NCI-H460 (cell line): Measurements from ENCODE around the gene TCF15. TPM values are rescaled to one million over a fixed set of nuclear protein-coding genes. Genes with fewer than 3 reads are reported as not detected.
"Not testable (repeated sequence)": the region's sequence is repeated elsewhere in the genome, so short reads cannot be mapped to it uniquely, and the experiment has no call there.

Experiments
- DNase-seq: peaks from one replicate; pipeline ENCODE4 v3.0.0-alpha.2; 2016; ENCODE audit warnings: low read depth; ENCODE audit errors: extremely low read depth
- total RNA-seq: library from RNA; depleted of rRNA; stranded (reverse); fragments of >200 nt; shearing (Covaris generic); gene quantifications from 2 replicates; pipeline ENCODE4 v1.2.3, GENCODE V29; 2014

TCF15 gene
- total RNA-seq, 1 experiment from 2014 or later, result not detected

DNA sequence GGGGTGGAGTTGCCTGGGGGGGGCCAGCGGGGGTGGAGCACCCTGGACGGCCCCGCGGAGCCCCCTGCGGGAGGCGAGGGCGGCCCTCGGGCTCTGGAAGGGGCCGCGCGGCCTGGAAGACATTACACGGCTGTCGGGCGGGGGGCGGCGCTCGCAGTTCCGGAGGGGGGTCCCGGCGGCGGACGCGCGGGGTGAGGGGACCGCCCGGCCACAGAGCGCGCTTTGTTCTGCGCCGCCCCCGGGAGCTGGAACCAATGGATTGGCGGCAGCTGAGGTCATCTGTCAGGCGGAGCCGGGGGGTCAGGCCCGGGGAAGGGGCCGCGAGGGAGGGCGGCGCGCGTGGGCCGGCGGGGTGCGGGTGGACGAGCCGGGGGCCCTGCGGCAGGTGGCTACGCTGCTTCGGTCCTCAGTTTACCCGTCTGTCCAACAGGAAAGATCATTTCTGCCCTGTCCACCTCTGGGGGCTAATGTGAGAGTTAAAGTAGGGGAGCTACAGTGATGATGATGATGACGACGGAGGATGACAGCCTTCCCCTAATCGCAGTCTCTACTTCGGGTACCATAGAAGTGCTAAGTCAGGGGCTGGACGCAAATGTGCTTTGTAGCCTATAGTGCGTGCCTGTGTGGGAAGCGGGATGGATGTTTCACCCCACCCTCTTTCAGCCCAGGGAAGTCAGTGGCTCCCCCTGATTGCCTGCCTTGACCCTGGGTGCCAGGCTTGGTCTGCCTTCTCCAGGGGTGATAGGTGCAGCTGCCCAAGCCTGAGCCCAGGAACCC is 32.5 kb upstream of the TCF15 start:
- no peak for DNase-seq

- DNase-seq, result not testable (repeated sequence)
Observed at GRCh38 chr20:642013-642397, 31.9 kb upstream of the TCF15 start.

- no peak for DNase-seq
Observed at GRCh38 chr20:641516-641875, 31.4 kb upstream of the TCF15 start.

- no peak for DNase-seq
Observed at GRCh38 chr20:640674-641515, 30.8 kb upstream of the TCF15 start.

DNA sequence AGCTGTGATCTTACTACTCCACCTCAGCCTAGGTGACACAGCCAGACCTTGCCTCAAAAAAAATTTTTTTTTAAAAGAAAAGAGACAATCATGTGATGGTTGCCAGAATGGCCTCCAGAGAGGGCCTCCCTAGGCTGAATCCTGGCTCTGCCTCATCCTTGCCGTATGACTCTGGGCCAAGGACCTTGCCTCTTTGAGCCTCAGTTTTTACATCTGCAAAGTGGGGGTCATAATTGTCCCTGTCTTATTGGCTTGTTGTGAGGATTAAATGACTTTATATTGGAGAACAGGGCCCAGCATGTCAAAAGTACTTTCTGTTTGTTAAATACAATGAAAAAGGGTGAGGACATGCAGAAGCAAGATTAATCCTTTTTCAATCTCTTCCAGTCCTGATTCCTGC is 28.5 kb upstream of the TCF15 start:
- DNase-seq, result no peak

DNA sequence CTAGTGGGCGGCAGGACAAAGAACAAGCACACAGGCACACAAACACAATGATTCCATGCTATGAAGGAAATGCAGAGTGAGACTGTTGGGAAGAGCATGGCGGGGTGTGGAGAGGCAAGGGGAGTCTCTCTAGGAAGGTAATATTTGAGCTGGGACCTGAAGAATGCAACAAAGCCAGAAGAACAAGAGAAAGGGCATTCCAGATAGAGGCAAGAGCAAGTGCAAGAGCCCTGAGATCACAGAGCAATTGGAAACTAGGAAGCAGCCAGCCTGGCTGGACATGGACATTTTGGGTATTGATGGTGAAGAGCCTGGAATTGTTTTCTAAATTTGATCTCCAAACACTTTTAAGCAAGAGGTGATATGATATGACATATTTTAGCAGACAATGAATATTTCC is 27.4 kb upstream of the TCF15 start:
- no peak for DNase-seq

GRCh38 chr20:635893-636338 is 25.8 kb upstream of the TCF15 start:
- no peak for DNase-seq

GRCh38 chr20:635028-635892 is 25.2 kb upstream of the TCF15 start:
- DNase-seq, result no peak

DNA sequence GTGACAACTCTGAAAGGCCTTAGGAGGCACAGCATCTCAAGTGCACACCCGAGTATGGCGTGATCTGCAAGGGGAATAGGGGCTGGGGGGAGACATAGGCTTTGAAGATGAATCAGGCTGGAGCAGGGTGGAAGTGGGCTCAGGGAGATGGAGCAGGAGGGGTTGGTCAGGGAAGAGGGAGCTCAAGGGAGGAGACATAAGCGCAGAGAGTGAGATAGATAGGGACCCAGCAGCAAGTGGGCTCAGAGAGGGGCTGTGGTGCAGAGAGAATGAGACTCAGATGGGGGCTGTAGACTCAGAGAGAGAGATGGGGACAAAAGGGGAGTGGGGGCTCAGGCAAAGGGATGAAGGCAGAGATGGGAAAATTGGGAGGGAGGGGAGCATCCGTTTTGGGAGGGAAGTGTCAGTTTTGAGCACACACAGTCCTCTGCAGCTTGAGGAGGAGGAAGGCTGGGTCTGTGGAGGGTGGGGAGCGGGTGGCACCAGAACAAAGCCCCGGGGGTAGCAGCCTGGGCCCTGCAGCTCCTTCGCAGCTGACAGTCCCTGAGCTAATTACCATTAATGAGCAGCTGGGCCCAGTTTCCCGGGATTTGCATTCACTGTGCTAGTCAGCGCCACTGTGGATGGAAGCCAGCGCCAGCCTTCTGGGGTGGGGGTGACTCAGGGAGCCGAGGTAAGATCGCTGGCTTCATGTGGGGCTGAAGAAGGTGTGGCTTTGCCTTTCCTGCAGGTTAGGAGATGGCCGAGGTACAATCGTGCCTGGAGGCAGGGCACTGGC is 24.2 kb upstream of the TCF15 start:
- DNase-seq, result no peak

- DNase-seq, result no peak
Observed at GRCh38 chr20:631101-631500, 21.0 kb upstream of the TCF15 start.

DNA sequence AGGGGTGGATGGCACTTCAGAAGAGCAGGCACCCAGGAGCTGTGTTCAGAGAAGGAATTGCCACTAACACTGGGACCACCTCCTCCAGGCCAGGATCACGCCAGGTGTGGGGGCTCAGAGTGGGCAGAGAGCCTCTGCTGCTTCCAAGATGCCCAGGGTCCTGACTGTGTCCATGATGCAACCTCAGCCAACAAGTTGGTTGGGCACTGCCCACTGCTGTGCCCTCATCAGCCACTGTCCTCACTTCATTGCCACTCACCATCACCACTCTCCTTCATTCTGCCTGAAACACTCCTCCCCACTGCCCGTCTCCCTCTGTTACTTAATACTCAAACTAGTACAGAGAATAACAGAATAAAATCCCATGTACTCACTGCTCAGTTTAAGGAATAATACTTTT is 16.5 kb upstream of the TCF15 start:
- DNase-seq, result no peak

GRCh38 chr20:625360-625932 is 15.3 kb upstream of the TCF15 start:
- DNase-seq, result no peak

DNA sequence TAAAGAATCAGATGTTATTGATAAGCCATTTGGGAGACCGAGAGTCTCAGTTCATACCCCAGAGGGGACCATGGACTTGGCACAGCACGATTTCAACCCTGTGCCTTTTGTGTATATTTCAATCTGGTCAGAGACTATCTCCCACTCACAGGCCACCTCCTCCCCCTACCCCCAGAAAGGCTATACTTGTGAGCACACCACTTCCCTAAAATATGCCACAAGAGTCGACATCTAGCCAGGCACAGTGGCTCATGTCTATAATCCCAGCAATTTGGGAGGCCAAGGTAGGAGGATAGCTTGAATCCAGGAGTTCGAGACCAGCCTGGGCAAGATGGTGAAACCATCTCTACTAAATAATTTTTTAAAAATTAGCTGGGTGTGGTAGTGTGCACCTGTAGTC is 13.6 kb upstream of the TCF15 start:
- DNase-seq, result no peak

- no peak for DNase-seq
Observed at GRCh38 chr20:623021-623420, 12.9 kb upstream of the TCF15 start.

DNA sequence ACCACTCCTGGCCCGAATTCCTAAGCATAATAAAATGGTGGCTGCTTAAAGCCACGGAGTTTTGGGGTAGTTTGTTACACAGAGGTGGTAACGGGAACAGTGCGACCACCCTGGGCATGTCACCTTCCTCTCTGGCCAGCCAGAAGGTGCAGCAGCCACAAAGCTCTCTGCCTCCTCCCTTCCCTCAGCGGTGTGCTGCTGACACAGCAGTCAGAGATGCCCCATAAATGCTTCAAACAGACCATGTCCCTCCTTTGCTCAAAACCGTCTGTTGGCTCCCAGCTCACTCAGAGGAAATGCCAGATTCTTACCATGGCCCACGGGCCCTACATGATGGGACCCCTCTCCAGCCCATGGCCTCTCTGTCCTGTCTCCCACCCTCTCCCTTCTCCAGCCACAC is 12.1 kb upstream of the TCF15 start:
- no peak for DNase-seq

DNA sequence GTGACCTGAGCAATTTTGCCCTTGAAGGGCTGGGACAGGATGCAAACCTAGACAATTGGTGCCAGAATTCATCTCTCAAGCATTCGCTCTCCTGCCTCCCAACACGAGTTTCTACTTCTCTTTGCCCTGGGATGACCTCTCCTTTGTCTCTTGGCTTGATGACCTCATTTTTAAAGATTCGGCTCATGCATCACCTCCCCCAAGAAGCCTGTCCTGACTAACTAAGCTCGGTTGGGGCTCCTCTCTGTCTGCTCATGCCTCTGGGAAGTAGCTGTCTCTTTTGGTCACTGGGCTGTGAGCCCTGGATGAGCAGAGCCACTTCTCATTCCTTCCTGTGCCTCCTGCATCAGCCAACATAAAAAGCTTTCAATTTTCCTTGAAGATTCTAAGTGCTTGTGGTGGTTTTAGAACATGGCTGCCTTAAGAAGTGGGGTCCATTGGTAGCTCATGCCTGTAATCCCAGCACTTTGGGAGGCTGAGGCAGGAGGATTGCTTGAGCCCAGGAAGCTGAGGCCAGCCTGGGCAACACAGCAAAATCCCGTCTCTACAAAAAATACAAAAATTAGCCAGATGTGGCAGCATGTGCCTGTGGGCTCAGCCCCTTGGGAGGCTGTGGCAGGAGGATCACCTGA is 11.1 kb upstream of the TCF15 start:
- DNase-seq, result no peak

GRCh38 chr20:620246-620645 is 10.1 kb upstream of the TCF15 start:
- no peak for DNase-seq

DNA sequence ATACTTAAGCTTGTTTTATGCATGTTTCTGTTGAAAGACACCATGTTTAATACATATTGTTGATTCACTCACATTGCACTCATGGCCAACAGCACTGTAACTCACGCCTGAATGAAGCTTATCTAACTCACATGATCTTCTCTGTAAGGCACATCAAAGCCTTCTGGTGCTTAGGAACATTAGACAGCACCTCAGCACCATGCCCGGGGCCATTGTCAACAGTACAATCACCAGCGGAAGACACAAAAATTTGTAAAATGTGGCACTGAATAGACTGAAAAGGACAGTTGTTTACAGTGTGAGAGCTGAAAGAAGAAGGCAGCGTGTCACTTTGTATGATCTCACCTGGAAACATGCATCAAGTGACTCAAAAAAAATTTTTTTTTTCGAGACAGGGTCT is 8.9 kb upstream of the TCF15 start:
- DNase-seq, result no peak

DNA sequence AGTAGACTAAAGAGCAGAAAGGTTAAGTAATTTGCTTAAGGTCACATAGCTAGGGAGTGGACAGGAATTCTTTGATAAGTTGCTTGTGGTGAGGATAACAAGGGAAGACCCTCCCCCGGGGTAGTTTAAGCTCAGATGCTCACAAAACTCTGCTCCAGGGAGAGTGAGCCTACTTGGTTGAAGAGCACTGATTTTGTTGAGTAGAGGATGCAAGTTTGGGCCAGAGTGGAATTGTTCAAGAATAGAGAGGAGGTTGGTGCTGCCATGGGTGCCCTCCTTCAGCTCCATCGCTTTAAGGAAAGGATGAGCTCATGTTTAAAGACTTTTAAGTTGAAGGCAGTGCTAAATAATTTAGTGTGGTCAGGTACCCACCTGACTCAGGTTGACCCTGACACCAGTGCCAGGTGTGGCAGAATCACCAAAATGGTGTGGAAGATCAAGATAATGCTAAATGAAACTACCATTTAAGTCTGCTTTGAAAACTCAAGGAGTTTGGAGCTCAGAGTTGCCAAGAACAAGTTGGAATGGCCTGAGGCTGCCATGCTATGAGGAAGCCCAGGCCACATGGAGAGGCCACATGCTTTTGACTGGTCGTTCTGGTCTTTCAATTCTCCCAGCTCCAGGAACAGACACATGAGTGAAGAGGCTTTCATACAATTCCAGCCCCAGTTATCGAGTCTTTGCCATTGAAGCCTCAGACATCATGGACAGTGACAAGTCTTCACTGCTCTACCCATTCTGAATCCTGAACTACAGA is 8.0 kb upstream of the TCF15 start:
- DNase-seq, result no peak
